CD4-positive, alpha-beta T cell treated with Interleukin-17A for 4 hours (primary cell): ENCODE data around the gene XPC.
"Not testable (repeated sequence)": the region's sequence is repeated elsewhere in the genome, so short reads cannot be mapped to it uniquely, and the experiment has no call there.

Experiments
- DNase-seq: peaks from one replicate; pipeline ENCODE4 v3.0.0-alpha.2; 2020; ENCODE audit warnings: mixed read lengths

The XPC gene

DNA sequence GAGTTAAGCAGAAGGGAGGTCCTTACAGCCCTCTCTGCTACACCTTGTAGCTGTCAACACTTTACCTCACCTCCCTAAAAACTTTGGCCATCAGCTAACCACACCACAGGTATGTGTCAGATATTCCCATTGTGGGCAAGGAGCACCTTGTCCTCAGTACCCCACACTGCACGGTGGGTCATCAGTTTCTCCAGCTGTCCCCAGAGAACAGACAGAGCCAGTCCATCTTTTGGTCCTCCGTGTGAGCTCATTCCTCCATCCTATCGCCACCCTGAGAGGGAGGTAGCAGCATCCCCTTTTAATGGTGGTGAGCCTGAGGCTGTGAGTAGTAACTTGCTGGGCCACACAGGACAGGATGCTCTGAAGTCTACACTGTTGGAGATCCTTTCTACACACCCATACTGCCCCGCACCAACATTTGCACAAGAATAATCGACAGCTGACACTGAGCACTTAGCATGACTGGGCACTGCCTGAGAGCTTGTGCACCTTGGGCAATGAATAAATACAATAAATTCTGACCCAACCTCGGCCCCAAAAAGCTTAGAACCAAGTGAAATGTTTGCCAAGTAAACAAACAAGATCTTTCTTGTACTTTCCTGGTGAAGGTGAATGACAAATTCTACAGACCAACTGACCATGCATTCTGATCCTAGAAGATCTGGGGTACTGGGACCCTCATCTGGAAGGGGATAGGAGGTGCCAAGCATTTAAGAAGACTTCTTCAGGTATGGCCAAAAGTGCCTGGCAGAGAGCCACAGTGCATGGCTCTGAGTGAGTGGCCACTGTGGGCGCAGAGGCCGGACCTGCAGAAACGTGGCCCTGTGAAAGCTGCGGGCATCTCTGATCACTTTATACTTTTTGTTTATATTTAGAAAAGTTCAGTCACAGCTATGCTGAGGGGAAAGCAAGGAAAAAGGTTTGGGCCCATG lies 60.7 kb downstream of the XPC start:
- no peak for DNase-seq

DNA sequence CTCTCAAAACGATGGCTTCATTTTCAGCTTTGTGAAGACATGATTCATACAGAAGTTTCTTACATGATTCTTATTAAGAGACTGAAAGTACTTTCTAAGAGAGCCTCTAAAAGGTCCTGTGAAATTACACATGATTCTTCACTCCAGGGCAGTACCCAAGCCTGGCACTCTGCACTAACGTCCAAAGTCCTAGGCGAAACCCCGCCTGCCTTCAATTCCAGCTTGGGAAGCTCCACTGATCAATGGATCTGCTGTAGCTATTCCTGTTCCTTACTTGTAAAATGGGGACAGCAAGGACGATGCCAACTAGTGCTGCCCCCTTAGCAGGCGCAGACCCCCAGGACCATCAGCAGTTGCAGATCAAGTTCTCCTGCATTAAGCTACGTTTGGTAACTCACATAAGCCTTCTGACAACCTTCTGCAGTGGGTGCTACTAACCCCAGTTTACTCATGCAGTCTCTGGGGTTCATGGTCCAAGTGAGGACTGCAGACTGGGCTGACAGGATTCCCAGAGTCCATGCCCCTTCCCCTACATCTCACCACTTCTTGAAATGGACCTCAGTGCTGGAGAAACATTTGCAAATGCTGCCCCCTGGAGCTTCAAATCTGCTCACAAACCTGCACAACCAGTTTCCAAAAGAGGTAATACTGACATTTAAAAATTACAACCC lies 64.3 kb downstream of the XPC start:
- no peak for DNase-seq

GRCh38 chr3:14110699-14111098 lies 67.7 kb downstream of the XPC start:
- no peak for DNase-seq

DNA sequence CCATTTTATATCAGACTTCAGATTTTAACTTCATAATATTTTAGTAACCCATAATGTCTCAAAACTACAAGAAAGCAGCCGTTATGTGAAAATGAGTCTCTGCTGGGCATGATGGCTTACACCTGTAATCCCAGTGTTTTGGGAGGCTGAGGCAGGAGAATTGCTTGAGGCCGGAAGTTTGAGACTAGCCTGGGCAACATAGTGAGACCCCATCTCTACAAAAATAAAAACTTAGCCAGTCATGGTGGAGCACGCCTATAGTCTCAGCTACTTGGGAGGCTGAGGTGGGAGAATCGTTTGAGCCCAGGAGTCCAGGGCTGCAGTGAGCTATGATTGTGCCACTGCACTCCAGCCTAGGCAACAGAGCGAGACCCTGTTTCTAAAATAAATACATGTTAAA lies 68.6 kb downstream of the XPC start:
- DNase-seq, result not testable (repeated sequence)

- no peak for DNase-seq
These were observed 80.6 kb downstream of the XPC start for GRCh38 chr3:14097616-14098391.

DNA sequence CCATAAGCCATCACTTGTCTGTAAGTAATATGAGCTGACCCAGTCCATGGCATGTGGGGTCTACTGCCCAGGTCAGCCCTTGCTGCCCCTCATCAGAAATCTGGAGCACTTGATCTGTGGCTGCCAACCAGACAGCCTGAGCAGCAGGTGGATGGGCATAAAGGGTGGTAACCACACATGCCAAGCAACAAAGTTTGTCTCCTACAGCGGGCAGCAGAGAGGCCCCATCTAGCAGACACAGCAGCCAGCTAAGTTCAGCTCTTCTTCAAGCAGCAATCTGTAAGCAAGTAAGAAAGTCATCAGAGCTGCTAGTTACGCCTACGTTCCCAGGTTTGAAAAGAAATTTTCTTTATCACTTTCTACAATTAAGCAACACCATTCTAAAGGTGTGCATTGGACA lies 81.7 kb downstream of the XPC start:
- DNase-seq, result no peak
